ENCODE measurements around the gene MKKS.
"Not testable (repeated sequence)": the region's sequence is repeated elsewhere in the genome, so short reads cannot be mapped to it uniquely, and the experiment has no call there.

MKKS gene

DNA sequence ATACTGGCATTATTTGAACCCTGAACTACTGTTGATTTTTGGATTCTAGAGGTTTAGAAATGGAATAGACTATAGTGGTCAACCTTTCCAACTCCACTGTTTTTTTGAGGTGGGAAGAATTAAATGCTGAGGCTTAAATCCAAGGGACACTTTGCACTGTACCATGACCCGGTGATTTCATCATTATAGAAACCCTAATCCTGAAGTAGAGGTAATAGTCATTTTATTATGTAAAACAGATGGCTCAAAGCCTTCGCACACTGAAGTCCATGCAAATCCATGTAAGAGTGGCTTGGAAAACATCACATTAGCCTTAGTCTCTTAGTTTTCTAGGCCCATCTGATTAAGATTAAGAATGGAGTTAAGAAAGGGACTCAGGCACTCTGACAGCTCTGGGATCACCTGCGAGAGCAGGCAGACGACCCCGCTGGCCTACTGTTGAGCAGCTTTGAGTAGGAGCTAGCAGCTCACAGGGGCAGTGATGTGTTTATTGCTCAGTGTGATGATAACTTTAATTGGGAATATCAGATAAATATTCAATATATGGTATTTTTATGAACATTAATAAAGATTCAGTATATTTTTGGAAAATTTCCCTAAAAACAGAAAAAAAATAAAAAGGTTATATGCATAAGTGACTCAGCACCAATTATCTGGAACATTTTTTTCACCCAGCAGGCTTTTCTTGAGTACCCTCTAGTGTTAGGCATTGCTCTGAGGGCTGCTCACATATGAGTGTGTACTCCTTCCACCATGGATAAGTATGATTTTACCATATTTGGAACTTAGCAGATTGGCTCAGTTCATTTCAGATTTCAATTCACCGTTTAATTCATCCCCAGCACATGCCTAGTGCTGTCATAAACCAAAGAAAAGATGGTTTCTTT, 14.5 kb upstream of the MKKS start:
- FAIRE-seq: no peak

DNA sequence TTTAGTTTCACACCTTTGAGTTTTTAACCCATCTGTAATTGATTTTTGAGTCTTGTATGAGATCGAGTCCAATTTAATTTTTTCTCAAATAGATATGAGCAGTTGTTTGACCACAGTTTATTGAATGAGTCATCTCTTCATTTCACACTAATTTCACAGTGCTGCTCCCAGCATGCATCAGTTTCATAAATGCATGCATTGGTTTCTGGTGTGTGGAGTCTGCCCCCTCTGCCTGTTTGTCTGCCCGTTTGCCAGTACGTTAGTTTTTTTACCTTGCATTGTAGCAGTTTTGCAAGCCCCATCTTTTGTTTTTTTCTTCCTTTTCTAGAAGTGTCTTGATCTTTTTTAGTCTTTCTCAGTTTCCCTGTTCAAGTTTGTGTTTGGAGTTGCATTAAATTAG, 13.0 kb upstream of the MKKS start:
- FAIRE-seq: no peak

DNA sequence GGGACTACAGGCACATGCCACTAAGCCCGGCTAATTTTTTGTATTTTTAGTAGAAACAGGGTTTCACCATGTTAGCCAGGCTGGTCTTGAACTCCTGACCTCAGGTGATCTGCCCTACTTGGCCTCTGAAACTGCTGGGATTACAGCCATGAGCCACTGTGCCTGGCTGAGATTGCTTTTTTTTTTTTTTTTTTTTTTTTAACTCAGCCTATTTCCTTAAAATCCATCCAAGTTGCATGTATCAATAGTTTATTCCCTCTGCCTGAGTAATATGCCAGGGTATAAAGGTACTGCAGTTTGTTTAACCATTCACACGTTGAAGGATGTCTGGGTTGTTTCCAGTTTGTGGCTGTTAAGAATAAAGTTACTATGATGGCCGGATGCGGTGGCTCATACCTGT, 11.7 kb upstream of the MKKS start:
- FAIRE-seq: no peak

DNA sequence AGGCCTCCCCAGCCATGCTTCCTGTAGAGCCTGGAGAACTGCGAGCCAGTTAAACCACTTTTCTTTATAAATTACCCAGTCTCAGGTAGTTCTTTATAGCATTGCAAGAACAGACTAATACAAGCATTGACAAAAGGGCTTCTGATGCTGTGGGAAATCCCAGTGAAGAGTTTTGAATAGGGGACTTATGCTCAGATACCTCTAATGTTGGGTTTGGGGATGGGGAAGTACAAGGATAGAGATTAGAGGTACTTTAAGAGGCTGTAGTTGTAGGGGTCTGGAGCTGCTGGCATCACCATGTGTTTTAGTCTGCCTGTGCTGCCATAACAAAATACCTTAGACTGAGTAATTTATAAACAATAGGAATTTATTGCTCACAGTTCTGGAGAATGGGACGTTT, 9.9 kb upstream of the MKKS start:
- FAIRE-seq: no peak

DNA sequence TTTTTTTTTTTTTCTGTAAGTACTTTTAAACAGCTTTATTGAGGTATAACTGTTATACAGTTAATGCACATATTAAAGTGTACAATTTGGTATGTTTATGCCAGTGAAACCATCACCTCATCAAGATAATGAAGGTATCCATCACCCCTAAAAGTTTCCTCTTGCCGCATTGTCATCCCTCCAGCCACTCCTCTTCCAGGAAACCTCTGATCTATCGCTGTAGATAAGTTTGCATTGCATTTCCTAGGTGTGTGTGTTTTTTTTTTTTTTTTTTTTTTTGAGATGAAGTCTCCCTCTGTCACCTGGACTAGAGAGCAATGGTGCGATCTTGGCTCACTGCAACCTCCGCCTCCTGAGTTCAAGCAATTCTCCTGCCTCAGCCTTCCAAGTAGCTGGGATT, 4.2 kb upstream of the MKKS start:
- no peak for FAIRE-seq

DNA sequence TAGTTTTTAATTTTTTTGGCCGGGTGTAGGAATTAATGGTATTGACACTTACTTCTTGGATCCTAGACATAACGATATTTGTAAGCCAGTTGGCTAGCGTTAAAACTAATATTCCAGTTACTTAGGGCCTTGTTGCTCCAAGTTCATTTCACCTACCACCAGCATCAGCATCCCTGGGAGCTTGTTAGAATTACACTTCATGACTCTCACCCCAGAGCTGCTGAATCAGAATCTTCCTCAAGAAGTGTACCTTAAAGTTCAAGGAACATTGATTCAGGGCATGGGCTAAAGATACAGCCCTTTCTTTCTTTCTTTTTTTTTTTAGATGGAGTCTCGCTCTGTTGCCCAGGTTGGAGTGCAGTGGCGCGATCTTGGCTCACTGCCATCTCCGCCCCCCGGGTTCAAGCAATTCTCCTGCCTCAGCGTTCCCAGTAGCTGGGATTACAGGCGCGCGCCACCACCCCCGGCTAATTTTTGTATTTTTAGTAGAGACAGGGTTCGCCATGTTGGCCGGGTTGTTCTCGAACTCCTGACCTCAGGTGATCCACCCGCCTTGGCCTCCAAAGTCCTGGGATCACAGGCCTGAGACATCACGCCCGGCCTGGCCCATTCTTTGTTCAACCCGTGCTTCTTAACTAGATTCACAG, 2.2 kb upstream of the MKKS start:
- no peak for FAIRE-seq

DNA sequence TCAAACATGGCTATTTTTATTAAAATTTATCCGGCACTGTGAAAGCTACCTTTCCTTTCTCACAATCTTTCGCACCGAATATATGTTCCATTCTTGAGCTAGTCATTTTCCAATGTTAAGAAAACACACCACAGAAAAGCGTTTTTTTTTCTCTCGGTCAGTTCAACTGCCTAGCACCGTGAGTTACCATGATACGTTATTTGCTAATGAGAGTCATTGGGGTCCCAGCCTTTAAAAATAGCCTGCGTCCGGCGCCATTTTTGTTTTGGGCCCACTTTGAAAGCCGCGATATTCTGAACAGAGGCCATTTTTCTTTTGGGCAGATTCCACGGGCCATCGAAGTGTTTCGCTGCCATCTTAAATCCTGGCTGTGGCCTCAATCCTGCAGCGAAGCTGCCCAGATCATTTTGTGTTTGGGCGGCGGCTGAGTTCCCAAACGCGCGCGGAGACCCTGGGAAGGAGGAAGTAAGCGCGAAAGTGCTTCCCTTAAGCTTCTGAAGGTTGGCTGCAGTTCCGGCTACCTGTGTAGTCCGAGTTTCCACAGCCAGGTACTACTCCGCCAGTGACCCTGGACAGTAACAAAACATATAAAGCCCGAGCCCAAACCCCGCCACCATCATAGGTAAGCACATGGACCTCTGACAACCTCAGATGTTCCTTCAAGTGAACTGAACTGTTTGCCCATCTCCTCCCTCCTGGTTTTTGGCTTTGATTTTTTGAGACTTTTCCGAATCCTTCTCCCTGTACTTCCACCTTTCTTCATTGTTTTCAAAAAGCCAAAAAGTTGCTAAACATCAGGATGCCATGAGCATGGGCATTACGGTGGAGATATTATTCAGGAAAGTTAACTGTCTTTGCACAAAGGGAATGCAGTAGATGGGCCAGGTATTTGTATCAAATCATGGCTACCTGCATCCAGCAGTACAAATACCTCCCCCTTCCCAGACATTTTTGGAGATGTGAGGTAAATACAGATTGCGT, 1.1 kb upstream of the MKKS start, which contains the start of gene SLX4IP:
Gene SLX4IP (plus strand): TSS at position 474 of the 981 bp plus-strand sequence. CDS start 22,900 bp downstream, outside the sequence.
- FAIRE-seq: peak; percentile 93

DNA sequence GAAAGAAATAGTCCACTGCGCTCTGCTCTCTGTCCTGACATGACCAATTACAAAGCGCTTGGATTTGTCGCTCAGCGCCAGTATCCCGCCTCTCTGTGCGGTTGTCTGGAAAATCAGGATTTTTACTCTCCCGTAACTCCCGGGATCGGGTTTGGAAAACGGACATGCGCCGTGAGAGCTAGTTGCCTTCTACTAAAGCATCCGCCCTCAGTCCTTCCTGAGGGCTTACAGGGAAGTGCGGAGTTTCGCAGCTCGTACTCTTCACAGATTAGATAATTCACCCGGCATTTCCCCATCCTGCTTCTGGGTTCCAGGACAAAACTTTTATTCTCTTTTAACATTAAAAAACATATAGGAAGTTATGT, 427 bp upstream of the MKKS start:
- peak; percentile 88 for FAIRE-seq

DNA sequence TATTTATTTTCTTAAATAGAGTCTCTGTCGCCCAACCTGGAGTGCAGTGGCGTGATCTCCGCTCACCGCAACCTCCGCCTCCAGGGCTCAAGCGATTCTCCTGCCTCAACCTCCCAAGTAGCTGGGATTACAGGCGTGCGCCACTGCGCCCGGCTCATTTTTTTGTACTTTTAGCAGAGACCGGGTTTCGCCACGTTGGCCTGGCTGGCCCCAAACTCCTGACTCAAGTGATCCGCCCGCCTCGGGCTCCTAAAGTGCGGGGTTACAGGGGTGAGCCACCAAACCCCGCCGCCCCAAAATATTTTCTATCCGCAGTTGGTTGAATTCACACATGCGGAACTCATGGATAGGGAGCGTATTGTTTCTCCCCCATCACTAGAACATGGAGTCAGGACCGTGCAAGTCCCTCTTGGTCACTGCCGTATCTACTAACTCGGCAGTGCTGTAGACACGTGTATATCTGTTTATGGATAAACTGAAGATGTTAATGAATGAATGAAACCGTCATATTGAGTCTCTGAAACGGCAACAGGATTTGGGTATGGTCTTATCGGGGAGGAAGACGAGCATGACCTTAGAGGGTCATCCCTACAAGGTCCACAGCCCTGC, 904 bp downstream of the MKKS start:
- no peak for FAIRE-seq

DNA sequence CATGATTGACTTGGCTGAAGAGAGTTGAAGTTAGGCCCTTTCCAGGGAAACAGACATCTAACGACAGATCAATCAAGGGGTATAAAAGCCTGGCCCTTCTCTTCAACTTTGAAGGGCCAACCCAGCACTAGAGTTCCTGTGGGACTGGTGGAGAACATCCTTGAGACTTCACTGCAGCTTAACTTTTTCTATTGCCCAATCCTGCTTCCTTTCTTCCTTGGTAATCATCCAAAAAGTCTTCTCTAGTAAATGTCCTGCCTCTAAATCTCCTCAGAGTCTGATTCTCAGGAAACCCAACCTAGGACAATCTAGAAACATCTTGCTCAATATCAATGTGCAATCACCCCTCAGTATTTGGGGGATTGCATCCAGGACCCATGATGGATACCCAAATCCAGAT, 1.9 kb downstream of the MKKS start:
- no peak for FAIRE-seq

DNA sequence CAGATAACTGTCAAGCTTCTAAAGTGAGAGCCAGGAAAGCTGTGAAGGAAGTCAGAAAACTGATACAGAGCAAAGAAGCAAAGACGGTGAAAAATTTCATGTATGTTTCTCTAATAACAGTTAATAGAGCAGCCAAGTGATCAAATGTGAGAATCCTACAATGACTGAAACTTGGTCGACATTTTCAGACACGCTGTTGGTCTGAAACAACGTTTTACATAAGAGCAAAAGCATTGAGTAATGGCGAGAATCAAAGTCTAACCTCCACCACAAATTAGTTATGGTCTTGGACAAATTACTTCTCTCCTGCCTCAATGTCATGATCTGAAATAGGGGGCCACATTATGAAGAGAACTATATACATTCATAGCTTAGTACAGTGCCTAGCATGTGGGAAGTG, 3.3 kb downstream of the MKKS start:
- FAIRE-seq: no peak

DNA sequence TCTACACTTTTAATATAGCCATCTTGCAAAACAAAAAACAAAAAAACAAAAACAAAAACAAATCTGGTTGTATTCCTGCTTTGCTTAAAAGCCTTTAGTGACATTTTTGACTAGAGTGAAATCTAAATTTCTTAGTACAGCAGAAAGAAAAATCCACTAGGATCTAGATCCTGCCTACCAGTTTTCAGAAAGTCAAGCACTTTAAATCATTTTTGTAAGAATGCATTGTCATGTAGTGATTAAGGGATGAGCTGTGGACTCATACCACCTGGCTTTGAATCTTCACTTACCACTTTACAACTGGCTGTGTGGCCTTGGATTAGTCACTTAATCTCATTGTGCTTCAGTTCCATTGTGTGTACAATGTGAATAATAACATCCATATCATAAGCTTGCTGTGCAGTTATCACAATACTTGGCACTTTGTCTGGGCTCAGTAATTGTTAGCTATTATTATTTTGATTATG, 4.0 kb downstream of the MKKS start:
- no peak for FAIRE-seq

DNA sequence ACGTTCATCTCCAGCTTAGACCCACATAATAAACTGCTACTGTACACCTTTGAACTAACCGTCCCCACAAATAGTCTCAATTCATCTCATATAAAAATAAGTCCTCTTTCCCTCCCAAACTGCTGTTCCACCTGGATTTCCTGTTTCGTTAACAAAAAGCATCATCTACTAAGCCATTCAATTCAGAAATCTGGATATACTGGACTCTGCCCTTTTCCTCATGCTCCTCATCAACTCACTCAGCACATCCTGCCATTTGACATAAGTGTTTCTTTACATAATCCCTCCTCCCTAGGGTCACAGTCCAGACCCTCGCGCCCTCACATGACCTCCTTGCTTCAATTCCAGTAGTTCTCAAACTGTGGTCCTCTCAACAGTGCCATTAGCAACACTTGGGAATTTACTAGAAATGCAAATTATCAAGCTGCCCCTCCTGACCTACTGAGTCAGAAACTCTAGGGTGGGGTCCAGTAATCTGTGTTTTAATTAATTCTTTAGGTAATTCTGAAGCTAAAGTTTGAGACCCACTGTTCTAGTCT, 4.5 kb downstream of the MKKS start:
- FAIRE-seq: no peak

DNA sequence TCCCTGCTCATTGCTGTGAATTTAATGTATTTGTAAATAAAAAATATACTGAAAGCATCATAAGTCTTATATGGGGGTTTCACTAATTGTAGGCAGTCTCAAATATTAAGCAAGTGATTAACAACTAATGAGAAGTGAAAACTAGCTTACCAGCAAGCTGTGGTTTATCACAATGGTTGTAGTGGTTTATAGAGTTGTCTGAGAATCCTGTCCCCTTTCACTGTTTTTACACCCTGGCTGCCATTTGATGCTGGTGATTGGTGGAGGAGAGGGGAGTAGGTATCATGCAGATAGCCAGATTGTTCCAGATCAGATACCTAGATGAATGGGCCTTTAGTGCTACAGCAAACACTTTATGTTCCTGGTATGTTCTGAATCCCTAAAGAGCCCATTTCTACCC, 6.0 kb downstream of the MKKS start:
- no peak for FAIRE-seq

DNA sequence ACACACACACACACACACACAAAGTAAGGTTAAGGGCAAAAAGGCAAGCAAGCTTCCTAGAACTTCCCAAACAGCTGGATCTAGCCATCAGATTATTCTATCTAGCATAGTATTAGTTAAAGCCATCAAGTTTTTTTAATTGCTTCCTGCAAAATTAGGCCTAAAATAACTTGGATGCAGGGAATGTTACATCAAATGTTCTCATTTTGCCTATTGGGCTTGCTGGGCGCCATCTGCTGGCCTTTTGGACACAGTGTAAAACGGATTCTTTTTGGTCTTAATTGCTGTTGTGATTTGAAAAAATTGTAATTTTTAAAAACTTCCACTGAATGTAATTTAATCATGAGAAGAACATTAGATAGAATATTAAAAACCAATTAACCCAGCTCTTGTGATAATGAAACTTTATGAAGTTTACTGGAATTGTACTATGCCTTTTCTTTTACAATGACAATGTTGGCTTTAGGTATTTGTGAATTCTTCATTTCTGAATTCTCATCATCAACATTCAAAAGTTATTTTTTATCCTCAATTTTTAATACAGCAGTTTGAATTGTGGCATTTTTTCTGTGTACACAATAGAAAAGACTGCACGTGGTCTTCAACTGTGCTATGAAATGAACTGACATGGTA, 6.8 kb downstream of the MKKS start:
- FAIRE-seq: peak; percentile 78

DNA sequence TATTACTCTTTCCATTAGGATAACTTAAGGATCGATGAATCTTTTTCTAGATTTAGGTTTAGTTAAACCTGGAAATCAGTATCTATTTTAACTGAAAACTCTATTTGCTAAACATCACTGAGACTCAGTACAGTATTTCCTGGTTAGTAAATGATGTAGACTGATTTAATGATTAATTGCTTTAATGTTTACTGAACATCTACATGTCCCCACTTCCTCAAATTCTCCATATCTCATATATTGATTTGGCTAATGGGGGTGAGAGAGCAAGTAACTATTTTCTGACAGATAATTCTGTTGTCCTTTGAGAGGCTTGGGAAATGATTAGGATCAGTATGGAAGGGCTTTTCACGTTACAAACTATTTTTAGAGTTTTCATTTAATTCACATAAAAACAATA, 10.3 kb downstream of the MKKS start:
- FAIRE-seq: no peak

DNA sequence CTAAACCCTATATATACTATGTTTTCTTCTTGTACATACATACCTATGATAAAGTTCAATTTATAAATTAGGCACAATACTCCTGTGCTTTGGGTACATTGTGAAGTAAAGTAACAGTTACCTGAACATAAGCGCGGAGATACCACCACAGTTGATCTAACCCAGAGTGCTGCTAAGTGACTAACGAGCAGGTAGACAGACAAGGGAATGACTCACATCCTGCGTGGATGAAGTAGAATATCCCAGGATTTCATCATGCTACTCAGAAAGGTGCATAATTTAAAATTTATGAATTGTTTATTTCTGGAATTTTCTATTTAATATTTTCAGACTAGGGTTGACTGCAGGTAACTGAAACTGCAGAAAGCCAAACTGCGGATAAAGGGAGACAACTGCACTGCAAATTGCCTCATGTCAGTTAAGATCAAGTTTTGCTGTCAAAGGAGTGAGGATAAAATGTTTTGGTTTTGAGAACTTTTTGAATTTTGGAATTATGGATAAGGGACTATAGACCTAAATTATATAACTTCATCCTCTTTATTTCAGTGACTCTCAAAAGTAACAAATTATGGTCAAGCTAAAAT, 14.4 kb downstream of the MKKS start:
- no peak for FAIRE-seq

DNA sequence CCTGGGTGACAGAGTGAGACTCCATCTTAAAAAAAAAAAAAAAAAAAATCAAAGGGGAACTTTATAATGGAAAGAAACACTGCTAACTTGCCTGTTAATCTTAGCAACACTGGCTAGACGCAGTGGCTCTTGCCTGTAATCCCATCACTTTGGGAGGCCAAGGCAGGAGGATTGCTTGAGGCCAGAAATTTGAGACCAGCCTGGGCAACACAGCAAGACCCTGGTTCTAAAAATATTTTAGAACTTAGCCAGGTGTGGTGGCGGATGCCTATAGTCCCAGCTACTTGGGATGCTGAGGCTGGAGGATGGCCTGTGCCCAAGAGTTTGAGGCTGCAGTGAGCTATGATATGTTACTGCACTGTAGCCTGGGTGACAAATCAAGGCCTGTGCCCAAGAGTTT, 16.8 kb downstream of the MKKS start:
- FAIRE-seq: not testable (repeated sequence)

DNA sequence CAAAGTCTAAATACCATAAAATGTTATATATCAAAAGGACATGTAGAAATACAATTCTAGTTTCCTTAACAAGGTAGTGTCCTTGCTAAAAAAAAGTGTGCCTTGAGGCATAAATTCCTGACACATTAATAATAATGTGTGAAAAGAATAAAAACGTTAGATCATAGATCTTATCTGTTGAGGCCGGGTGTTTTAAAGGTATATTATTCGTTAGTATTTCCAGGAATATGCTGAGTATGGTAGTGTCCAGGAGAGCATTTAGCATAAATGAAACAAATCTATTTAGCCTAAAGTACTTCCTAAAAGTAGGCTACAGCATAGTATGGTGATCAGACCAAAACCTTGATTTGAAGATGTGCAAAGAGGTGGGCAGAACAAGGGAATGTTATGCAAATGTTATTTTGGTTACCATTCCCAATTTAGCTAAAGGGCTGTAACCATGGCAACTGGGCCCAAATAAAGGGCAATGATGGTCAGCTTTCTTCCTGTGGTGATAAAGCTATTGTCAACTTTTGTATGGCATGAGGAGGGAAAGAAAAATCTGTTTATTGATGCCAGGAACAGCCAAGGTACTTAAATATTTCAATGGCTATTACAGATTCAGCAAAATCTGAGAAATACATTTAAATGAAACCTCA, 18.9 kb downstream of the MKKS start:
- no peak for FAIRE-seq

DNA sequence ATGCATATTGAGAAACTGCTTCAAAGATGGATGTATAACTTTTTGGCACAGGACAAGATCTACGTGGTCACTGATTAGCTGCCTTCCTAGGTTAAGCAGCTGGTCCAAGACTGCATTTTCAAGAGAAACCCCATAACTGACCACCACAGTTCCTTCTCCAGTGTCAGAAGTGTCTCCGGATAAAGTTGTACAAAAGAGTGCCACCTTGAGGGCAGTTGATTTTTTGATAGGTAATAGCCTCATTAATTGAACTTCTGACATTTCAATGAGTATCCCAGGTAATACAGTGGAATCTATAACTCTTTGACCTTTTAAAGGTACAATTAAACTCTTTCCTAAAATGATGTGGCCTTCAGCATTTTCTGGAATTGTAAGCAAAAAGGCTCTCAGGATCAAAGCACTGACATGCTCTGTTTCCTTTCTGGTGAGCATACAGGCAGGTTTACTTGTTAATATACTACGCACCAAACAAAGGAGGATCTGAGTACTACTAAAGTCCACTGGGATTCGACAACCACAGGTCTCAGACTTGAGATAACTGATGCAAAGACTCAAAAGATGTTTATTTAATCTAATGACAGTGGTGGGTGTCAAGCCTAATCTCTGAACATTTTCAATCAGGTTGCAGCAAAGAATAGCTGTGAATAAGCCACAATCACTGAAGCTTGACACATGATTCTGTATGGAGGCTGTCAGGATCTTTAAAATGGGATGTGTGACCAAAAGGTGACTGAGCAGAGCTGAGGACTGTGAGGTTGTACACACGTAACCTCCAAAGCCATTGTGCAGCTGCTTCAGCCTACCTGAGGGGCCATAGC, 21.2 kb downstream of the MKKS start:
- FAIRE-seq: no peak

Measured in TTC549 (cell line).